OCI-LY1 (cell line): ENCODE data around the gene RAB36.

ENCODE experiments used
- H2AFZ ChIP-seq: fragments of 200-600 bp; sonication (generic), shearing (Covaris generic); 2 replicates; pipeline ENCODE4 v1.6.0; 2014; ENCODE audit warnings: antibody characterized with exemption, mild to moderate bottlenecking, low read length
- H3F3A ChIP-seq: fragments of 200-600 bp; sonication (generic), shearing (Covaris generic); 2 replicates; pipeline ENCODE4 v1.6.0; 2014; ENCODE audit warnings: mild to moderate bottlenecking, antibody characterized with exemption, low read length, moderate library complexity; ENCODE audit not compliant: insufficient read depth
- H3K27ac ChIP-seq: fragments of 200-600 bp; sonication (generic); 2 replicates; pipeline ENCODE4 v1.5.1; 2014; ENCODE audit warnings: low read length, mixed run types, mild to moderate bottlenecking, low read depth; ENCODE audit not compliant: poor library complexity, severe bottlenecking
- H3K27me3 ChIP-seq: fragments of 200-600 bp; sonication (generic); 2 replicates; pipeline ENCODE4 v1.6.0; 2014; ENCODE audit warnings: antibody characterized with exemption, mild to moderate bottlenecking, low read length, moderate library complexity; ENCODE audit not compliant: insufficient read depth
- H3K36me3 ChIP-seq: fragments of 200-600 bp; sonication (generic); 2 replicates; pipeline ENCODE4 v1.6.1; 2014; ENCODE audit warnings: mild to moderate bottlenecking, antibody characterized with exemption, low read length, moderate library complexity, mixed read lengths; ENCODE audit not compliant: insufficient read depth
- H3K4me1 ChIP-seq: fragments of 200-600 bp; sonication (generic); 2 replicates; pipeline ENCODE4 v1.5.1; 2014; ENCODE audit warnings: mild to moderate bottlenecking, low read length, moderate library complexity; ENCODE audit not compliant: insufficient read depth, severe bottlenecking
- H3K4me2 ChIP-seq: fragments of 200-600 bp; sonication (generic), shearing (Covaris generic); 2 replicates; pipeline ENCODE4 v1.6.1; 2014; ENCODE audit warnings: low read length
- H3K4me3 ChIP-seq: fragments of 200-600 bp; sonication (generic); 2 replicates; pipeline ENCODE4 v1.5.1; 2014; ENCODE audit warnings: low read length, low read depth, mild to moderate bottlenecking, mixed read lengths; ENCODE audit not compliant: poor library complexity, severe bottlenecking
- H3K79me2 ChIP-seq: fragments of 200-600 bp; shearing (Covaris generic); 2 replicates; pipeline ENCODE4 v1.6.1; 2016; ENCODE audit warnings: mixed run types, low read length, mixed read lengths; ENCODE audit not compliant: insufficient read depth
- H3K9ac ChIP-seq: fragments of 200-600 bp; sonication (generic), shearing (Covaris generic); 2 replicates; pipeline ENCODE4 v1.6.1; 2014; ENCODE audit warnings: mild to moderate bottlenecking, low read length, mixed read lengths
- H3K9me2 ChIP-seq: fragments of 200-600 bp; sonication (generic), shearing (Covaris generic); 2 replicates; pipeline ENCODE4 v1.6.1; 2014; ENCODE audit warnings: low read depth, mild to moderate bottlenecking, low read length, mixed read lengths
- H3K9me3 ChIP-seq: fragments of 200-600 bp; shearing (Covaris generic); 2 replicates; pipeline ENCODE4 v1.6.1; 2014; ENCODE audit warnings: low read length, mixed read lengths
- H4K20me1 ChIP-seq: fragments of 200-600 bp; sonication (generic), shearing (Covaris generic); 2 replicates; pipeline ENCODE4 v1.6.0; 2016; ENCODE audit warnings: mild to moderate bottlenecking, low read length; ENCODE audit not compliant: insufficient read depth
- EZH2 ChIP-seq: fragments of 200-600 bp; sonication (generic), shearing (Covaris generic); IDR thresholded peaks from 2 replicates; pipeline ENCODE4 v1.8.0; 2017; ENCODE audit warnings: borderline replicate concordance, mixed run types, mild to moderate bottlenecking, antibody characterized with exemption, low read length, moderate library complexity, mixed read lengths
- TF ChIP-seq, protein P1 (sequence below): fragments of 200-600 bp; sonication (generic), shearing (Covaris generic); IDR thresholded peaks from 2 replicates; pipeline ENCODE4 v1.5.1; 2017; ENCODE audit warnings: mild to moderate bottlenecking, antibody characterized with exemption, low read length, moderate library complexity, mixed read lengths

The RAB36 gene

DNA sequence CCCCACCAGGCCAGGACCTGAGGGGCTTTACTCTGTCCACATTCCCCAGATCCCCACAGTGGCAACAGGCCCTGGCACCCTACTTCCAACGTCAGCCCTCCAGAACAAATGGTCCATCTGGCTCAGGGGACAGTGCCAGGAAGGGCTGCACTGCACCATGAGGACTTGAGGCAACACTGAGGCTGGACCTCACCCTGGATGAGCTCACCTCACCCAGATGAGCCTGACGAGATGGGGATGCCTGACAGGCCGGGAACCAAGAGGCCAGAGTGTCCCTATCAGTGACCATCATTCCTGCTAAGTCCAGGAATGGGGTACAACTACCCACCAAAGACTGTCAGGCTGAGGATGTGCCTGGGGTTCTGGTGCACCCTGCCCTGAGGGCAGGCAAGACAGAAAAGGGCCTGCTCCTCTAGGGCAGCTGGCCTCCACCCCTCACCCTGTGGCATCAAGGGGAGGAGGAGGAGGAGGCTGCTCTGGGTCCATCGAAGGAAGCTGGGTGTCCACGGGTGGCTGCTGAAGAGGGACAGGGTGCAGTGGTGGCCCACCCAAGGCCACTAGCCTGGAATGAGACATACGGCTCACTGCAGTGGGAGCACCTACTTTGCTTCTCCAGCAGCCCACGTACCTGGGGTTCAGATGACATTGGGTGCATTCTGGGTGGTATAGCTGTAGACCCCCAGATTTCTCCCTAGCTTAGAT, 18.1 kb upstream of the RAB36 start:
- Histone ChIP-seq H3K27ac (no peak overlapping the region), H3K27me3 (no peaks in the 10 kb centered on the region), H3F3A (no peaks in the 10 kb centered on the region), H3K36me3 (no peaks in the 10 kb centered on the region), H2AFZ (no peak overlapping the region), H3K4me1 (no peaks in the 10 kb centered on the region), H3K9me3 (no peaks in the 10 kb centered on the region), H3K79me2 (no peaks in the 10 kb centered on the region), H3K4me2 (no peak overlapping the region), H4K20me1 (no peaks in the 10 kb centered on the region), H3K4me3 (no peak overlapping the region), H3K9ac (no peak overlapping the region), H3K9me2 (no peaks in the 10 kb centered on the region)
- TF ChIP-seq, protein P1, sequence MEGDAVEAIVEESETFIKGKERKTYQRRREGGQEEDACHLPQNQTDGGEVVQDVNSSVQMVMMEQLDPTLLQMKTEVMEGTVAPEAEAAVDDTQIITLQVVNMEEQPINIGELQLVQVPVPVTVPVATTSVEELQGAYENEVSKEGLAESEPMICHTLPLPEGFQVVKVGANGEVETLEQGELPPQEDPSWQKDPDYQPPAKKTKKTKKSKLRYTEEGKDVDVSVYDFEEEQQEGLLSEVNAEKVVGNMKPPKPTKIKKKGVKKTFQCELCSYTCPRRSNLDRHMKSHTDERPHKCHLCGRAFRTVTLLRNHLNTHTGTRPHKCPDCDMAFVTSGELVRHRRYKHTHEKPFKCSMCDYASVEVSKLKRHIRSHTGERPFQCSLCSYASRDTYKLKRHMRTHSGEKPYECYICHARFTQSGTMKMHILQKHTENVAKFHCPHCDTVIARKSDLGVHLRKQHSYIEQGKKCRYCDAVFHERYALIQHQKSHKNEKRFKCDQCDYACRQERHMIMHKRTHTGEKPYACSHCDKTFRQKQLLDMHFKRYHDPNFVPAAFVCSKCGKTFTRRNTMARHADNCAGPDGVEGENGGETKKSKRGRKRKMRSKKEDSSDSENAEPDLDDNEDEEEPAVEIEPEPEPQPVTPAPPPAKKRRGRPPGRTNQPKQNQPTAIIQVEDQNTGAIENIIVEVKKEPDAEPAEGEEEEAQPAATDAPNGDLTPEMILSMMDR, result no peak
- TF ChIP-seq EZH2, result no peak

- Histone ChIP-seq H2AFZ (no peak overlapping the region), H3K4me1 (no peaks in the 10 kb centered on the region), H3K9ac (no peak overlapping the region), H3K79me2 (no peaks in the 10 kb centered on the region), H3K27me3 (no peaks in the 10 kb centered on the region), H3K9me2 (no peaks in the 10 kb centered on the region), H3K9me3 (no peaks in the 10 kb centered on the region), H3K27ac (no peak overlapping the region), H3K4me2 (no peak overlapping the region), H3K4me3 (no peak overlapping the region), H3F3A (no peaks in the 10 kb centered on the region), H3K36me3 (no peaks in the 10 kb centered on the region), H4K20me1 (no peaks in the 10 kb centered on the region)
- TF ChIP-seq, protein P1, result no peak
- no peak for TF ChIP-seq EZH2
Observed at GRCh38 chr22:23127788-23128187, 17.5 kb upstream of the RAB36 start.

- TF ChIP-seq EZH2, result no peak
- TF ChIP-seq, protein P1, result peak; percentile 90
- H3K79me2 ChIP-seq, result no peaks in the 10 kb centered on the region
- H3K27me3 ChIP-seq, result no peaks in the 10 kb centered on the region
- no peak overlapping the region for H3K9ac ChIP-seq
- H3K9me2 ChIP-seq, result no peaks in the 10 kb centered on the region
- no peaks in the 10 kb centered on the region for H4K20me1 ChIP-seq
- no peaks in the 10 kb centered on the region for H3K9me3 ChIP-seq
- H3F3A ChIP-seq, result no peaks in the 10 kb centered on the region
- H3K4me1 ChIP-seq, result no peaks in the 10 kb centered on the region
- no peak overlapping the region for H3K27ac ChIP-seq
- H2AFZ ChIP-seq, result no peak overlapping the region
- no peak overlapping the region for H3K4me2 ChIP-seq
- H3K36me3 ChIP-seq, result no peaks in the 10 kb centered on the region
- no peak overlapping the region for H3K4me3 ChIP-seq
Observed at GRCh38 chr22:23128269-23129108, 16.8 kb upstream of the RAB36 start.
